ENCODE measurements around the gene BUD23. TPM values are rescaled to one million over a fixed set of nuclear protein-coding genes. Genes with fewer than 3 reads are reported as not detected.

The BUD23 gene
- total and polyA plus RNA-seq, 11 donors, result 57.4 to 150 (median 69.6) TPM

DNA sequence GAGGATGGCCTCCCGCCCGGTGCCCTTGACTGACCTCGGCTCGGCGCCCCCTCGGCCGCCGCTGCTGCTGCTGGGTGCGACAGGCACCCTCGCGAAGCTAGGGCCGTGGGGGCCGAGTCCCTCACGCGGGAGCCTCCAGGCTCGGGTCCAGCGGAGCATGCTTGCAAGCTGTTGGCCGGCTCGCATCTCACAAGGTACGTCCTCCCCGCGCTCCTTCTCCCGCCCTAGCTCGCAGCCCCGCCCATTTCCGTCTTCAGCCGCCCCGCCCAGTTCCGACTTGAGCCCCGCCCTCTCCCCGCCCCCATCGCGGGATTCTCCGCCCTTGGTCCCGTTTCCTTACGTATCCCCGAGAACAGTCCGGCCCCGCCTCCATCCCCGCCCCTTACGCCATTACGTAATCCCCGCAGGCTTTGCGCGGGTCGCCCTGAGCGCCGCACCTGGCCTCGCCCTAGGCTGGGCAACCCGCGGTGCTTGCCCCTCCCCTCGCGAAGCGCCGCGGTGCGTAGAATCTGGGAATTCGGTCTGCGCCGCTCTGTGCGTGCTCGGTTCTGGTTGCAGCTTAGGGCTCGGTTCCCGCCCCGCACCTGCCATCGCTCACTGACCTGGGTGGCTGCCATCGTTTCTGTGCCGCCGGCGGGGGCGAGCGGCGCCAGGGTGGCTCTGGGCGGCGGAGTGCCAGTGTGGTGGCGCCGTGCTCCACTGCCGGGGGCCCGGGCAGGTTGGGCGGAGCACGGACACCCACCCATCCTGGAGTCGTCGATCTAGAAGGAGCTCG, 55.4 kb downstream of the BUD23 start, which contains the start of gene ABHD11:
ABHD11 (minus strand) TSS at position 191 of the 775 bp plus-strand sequence; CDS start at position 159, 32 bp downstream.
- 0 to 1% (median 0%) methylated on average over 47 to 84 of the region's 84 CpGs for WGBS, 4 donors
- DNase-seq (peak; percentile 96 to 99 (median 97)), ATAC-seq (peak; percentile 92 to 97 (median 94))
- Histone ChIP-seq H3K4me1 (peaks cover 0 to 29% (median 13%) of the 10 kb centered on the region in 12 donors), H3K36me3 (peaks cover 0 to 23% (median 16%) of the 10 kb centered on the region in 9 donors), H3K27me3 (no peaks in the 10 kb centered on the region), H3K4me3 (peak within 1 kb of the TSS; percentile 64 to 99 (median 78)), H3K9me3 (no peaks in the 10 kb centered on the region), H3K27ac (peak within 1 kb of the TSS in 11 of 12 donors; percentile 64 to 91 (median 85))
- TF ChIP-seq, protein P1, sequence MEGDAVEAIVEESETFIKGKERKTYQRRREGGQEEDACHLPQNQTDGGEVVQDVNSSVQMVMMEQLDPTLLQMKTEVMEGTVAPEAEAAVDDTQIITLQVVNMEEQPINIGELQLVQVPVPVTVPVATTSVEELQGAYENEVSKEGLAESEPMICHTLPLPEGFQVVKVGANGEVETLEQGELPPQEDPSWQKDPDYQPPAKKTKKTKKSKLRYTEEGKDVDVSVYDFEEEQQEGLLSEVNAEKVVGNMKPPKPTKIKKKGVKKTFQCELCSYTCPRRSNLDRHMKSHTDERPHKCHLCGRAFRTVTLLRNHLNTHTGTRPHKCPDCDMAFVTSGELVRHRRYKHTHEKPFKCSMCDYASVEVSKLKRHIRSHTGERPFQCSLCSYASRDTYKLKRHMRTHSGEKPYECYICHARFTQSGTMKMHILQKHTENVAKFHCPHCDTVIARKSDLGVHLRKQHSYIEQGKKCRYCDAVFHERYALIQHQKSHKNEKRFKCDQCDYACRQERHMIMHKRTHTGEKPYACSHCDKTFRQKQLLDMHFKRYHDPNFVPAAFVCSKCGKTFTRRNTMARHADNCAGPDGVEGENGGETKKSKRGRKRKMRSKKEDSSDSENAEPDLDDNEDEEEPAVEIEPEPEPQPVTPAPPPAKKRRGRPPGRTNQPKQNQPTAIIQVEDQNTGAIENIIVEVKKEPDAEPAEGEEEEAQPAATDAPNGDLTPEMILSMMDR (IDR thresholded peaks at IDR 0.05), result peak in 3 of 12 donors; percentile 3 to 13 (median 7)
- peak in 1 of 2 donors; percentile 78 for TF ChIP-seq POLR2A (IDR thresholded peaks at IDR 0.05)
- intact Hi-C loops (cut with DNase I), result loop anchor here in 3 of 10 donors (1.0 to 10.0 kb wide), 5 partner anchors 56 to 394 kb away; partner anchors contain the start of genes BAZ1B (in 1 of the 3), BUD23 (in 1 of the 3), DNAJC30 (in 1 of the 3) and METTL27 (in 1 of the 3)

- ATAC-seq, result no peak
- intact Hi-C loops (cut with DNase I), result loop anchor here in 3 of 10 donors (1.0 to 10.0 kb wide), 5 partner anchors 57 to 395 kb away; partner anchors contain the start of genes BAZ1B (in 1 of the 3), BUD23 (in 1 of the 3), DNAJC30 (in 1 of the 3) and METTL27 (in 1 of the 3)
- WGBS, 4 donors, result 53 to 59% (median 55%) methylated on average over 13 of the region's 13 CpGs
- Histone ChIP-seq H3K27ac (peak overlapping the region in 11 of 12 donors; percentile 43 to 91 (median 78)), H3K27me3 (no peaks in the 10 kb centered on the region), H3K4me1 (peaks cover 0 to 29% (median 13%) of the 10 kb centered on the region in 12 donors), H3K36me3 (peaks cover 0 to 23% (median 16%) of the 10 kb centered on the region in 9 donors), H3K4me3 (peak overlapping the region; percentile 64 to 99 (median 78)), H3K9me3 (no peaks in the 10 kb centered on the region)
- TF ChIP-seq POLR2A (IDR thresholded peaks at IDR 0.05), result no peak
- TF ChIP-seq, protein P1 (IDR thresholded peaks at IDR 0.05), result no peak
- DNase-seq, result peak in 2 of 5 donors; percentile 33 to 51
Observed at GRCh38 chr7:73739387-73739767, 56.0 kb downstream of the BUD23 start.

- 84 to 90% (median 87%) methylated on average over 7 of the region's 7 CpGs for WGBS, 4 donors
- ATAC-seq (no peak), DNase-seq (peak in 1 of 5 donors; percentile 28)
- Histone ChIP-seq H3K4me3 (no peak overlapping the region), H3K9me3 (no peaks in the 10 kb centered on the region), H3K4me1 (peaks cover 0 to 29% (median 12%) of the 10 kb centered on the region in 12 donors), H3K27ac (no peak overlapping the region), H3K36me3 (peaks cover 0 to 23% (median 16%) of the 10 kb centered on the region in 9 donors), H3K27me3 (no peaks in the 10 kb centered on the region)
- TF ChIP-seq, protein P1 (IDR thresholded peaks at IDR 0.05), result no peak
- TF ChIP-seq POLR2A (IDR thresholded peaks at IDR 0.05), result no peak
- intact Hi-C loops (cut with DNase I), result loop anchor here in 2 of 10 donors (10.0 kb wide), 2 partner anchors 105 to 115 kb away; partner anchors contain the start of gene METTL27 (in 1 of the 2)
Observed at GRCh38 chr7:73740212-73740611, 56.8 kb downstream of the BUD23 start.

- Histone ChIP-seq H3K36me3 (peaks cover 0 to 19% (median 13%) of the 10 kb centered on the region in 9 donors), H3K27me3 (no peaks in the 10 kb centered on the region), H3K4me1 (peaks cover 0 to 29% (median 12%) of the 10 kb centered on the region in 12 donors), H3K27ac (no peak overlapping the region), H3K4me3 (no peak overlapping the region), H3K9me3 (no peaks in the 10 kb centered on the region)
- WGBS, 4 donors, result 69 to 91% (median 80%) methylated on average over 5 of the region's 5 CpGs
- DNase-seq (peak in 2 of 5 donors; percentile 9 to 13), ATAC-seq (no peak)
- intact Hi-C loops (cut with DNase I), result loop anchor here in 2 of 10 donors (10.0 kb wide), 2 partner anchors 104 to 114 kb away; partner anchors contain the start of gene METTL27 (in 1 of the 2)
- TF ChIP-seq POLR2A (IDR thresholded peaks at IDR 0.05), result no peak
- TF ChIP-seq, protein P1 (IDR thresholded peaks at IDR 0.05), result no peak
Observed at GRCh38 chr7:73740771-73741170, 57.4 kb downstream of the BUD23 start.

Data from heart left ventricle (tissue), 16 donors.